H1 (cell line): ENCODE measurements around the gene P2RX6. TPM values are rescaled to one million over a fixed set of nuclear protein-coding genes. Genes with fewer than 3 reads are reported as not detected.

Experiments used
- ATF3 ChIP-seq: IDR thresholded peaks from 2 replicates; pipeline ENCODE4 v1.6.1; 2011; ENCODE audit warnings: low read depth, mild to moderate bottlenecking, low read length; ENCODE audit not compliant: insufficient read depth
- CHD7 ChIP-seq: fragments of 300-600 bp; sonication (generic); IDR thresholded peaks from 2 replicates; pipeline ENCODE4 v1.7.1; 2012; ENCODE audit warnings: low read length, moderate library complexity, mild to moderate bottlenecking, inconsistent platforms; ENCODE audit not compliant: insufficient replicate concordance
- E2F6 ChIP-seq: IDR thresholded peaks from 2 replicates; pipeline ENCODE4 v1.6.1; 2012; ENCODE audit warnings: inconsistent platforms
- SIX5 ChIP-seq: IDR thresholded peaks from 2 replicates; pipeline ENCODE4 v1.6.1; 2011; ENCODE audit warnings: mild to moderate bottlenecking, low read depth, low read length
- SRF ChIP-seq: IDR thresholded peaks from 2 replicates; pipeline ENCODE4 v1.6.1; 2011; ENCODE audit warnings: mild to moderate bottlenecking, low read depth, low read length, moderate library complexity
- TAF1 ChIP-seq: IDR thresholded peaks from 2 replicates; pipeline ENCODE4 v1.6.1; 2011; ENCODE audit warnings: mild to moderate bottlenecking, low read depth, low read length
- USF2 ChIP-seq: IDR thresholded peaks from 2 replicates; pipeline ENCODE4 v1.6.1; 2011; ENCODE audit warnings: low read length, improper control_type of control experiment
- polyA plus RNA-seq, 7 experiments: library from polyadenylated mRNA; depleted of rRNA in 3 of 7; stranded (reverse) in 5 of 7; unstranded in 2 of 7; fragments of >200 nt in 5 of 7; fragments of 200-250 nt in 2 of 7; gene quantifications; 1 replicate in 5 of 7; 2 replicates in 1 of 7; 4 replicates in 1 of 7; pipeline versions ENCODE4 v1.2.1 to v1.2.3, GENCODE V29; 2011 to 2013; ENCODE audit warnings: missing spikeins in 2 of 7, mixed read lengths in 2 of 7
- total RNA-seq: library from RNA; stranded (reverse); fragmentation: NEBNext Ultra II Directional; extraction: Animal tissue kit (Norgen Biotek cat#: 25700); gene quantifications from 2 replicates; pipeline ENCODE4 v1.2.1, GENCODE V29; 2021

The P2RX6 gene
- total and polyA plus RNA-seq, 2 of the 8 experiments (the other 6 are each of a cell fraction or from before 2014, with no cell fraction given) = 0.09 TPM; not detected in 1

GRCh38 chr22:20966883-20967696 lies 47.9 kb upstream of the P2RX6 start, which contains the start of gene AIFM3 (continued):
- TF ChIP-seq USF2 (no peak), SRF (no peak), CHD7 (no peak), ATF3 (no peak), SIX5 (no peak), E2F6 (no peak), TAF1 (no peak)
